DMS53 (cell line): ENCODE data around the gene RNU4-1.

ENCODE experiments used
- DNase-seq: peaks from one replicate; lab custom pipeline; 2025; lab: John Stamatoyannopoulos, UW

The RNU4-1 gene

DNA sequence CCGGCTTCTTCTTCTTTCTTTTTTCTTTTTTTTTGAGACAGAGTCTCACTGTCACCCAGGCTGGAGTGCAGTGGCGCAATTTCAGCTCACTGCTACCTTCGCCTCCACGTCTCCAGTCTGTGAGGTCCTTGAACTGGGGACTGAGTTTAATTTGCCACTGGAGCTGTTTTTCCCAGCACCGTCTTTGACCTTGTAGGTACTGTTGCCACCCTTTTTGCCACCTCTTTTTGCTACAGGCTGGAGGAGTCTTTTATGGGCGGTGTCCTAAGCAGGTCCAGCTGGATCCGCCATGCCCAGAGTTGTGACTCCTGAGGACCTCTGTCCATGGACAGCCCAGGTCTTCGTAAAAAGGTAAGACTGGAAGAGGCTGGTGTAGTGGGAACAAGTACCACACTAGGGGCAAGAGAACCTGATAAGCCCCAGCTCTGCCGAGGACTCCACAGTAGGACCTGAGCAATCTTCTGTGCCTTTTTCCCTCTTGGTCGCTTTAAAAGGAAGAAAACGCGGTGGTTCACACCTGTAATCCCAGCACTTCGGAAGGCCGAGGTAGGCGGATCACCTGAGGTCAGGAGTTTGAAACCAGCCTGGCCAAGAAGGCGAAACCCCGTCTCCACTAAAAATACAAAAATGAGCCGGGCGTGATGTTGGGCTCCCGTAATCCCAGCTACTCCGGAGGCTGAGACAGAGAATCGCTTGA is 2.3 kb downstream of the RNU4-1 start:
- peak; percentile 87 for DNase-seq

DNA sequence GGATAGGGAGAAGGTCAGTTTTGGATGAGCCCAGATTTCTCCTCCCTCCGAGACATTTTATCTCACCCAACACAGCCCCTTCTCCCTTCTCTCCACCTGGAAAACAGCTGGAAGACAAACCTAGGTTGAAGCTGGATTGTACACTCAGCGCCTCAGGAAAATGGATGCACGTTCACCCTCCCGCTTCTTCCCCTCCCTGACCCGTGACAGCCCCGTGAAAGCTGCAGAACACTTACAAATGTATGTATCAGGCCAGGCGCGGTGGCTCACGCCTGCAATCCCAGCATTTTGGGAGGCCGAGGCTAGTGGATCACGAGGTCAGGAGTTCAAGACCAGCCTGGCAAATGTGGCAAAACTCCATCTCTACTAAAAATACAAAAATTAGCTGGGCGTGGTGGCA is 5.5 kb downstream of the RNU4-1 start:
- DNase-seq = no peak

DNA sequence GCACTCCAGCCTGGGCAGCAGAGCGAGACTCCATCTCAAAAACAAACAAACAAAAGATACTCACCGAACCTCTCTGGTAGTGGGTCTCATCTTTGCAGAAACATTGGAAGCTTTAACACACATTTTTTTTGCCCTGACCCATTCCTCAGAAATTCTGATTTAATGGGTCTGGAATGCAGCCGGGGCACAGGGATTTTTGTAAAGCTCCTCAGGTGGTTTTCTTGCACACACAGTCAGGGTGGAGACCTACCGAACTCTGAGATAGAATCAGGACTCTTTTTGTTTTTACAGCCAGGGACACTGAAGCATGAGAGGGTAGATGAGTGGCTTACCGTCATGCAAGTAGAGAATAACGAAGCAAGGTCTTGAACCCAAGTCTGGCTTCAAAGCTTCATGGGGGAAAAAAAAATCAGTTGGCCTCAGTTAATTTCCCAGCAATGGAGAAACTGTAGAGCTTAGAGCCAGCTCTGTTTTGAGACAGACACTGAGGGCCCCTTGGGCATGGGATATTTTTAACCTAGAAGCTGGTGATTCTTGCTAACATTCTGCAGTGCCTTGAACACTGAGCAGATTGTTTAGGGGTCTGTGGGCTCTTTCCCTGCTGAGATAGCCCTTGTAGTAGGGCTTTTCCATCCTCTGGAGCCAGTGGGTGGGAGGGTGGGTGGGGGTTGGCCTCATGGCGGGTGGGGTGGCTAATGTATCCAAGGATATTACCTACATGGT is 6.1 kb downstream of the RNU4-1 start:
- DNase-seq = no peak

DNA sequence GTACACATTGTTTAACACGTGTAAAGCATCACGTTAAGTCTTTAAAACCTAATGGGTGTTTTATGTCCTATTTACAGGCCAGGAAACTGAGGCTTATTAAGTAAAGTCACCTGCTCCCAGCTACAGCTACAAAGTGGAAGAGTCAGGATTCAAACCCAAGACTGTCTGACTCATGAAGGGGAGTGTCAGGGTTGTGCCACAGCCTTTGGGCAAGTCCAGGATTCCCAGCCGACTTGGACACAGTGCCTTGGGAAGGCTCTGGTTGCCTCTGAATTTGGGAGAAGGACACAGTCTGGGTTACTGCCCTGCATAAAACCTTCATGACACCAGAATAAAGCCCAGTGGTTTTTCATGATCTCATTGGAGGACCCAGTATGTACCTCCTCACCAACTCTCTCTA is 8.7 kb downstream of the RNU4-1 start:
- DNase-seq = no peak

DNA sequence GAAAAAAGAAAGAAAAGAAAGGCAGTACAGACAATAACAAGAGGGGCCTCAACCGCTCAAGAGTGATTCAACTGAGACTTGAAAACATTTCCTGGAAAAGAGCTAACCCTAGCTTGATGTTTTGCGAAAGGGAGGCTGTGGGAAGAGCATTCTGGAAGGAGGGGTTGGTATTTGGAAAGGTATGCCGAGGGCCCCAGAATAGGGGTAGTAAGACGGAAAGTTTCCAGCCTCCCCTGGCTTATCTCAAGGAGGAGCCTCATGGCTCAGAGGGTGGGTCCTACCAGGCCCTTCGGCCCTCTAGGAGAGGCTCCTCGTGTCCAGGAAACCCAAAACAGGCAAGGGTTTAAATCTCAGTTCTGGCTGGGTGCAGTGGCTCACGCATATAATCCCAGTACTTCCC is 9.7 kb downstream of the RNU4-1 start:
- DNase-seq = no peak

DNA sequence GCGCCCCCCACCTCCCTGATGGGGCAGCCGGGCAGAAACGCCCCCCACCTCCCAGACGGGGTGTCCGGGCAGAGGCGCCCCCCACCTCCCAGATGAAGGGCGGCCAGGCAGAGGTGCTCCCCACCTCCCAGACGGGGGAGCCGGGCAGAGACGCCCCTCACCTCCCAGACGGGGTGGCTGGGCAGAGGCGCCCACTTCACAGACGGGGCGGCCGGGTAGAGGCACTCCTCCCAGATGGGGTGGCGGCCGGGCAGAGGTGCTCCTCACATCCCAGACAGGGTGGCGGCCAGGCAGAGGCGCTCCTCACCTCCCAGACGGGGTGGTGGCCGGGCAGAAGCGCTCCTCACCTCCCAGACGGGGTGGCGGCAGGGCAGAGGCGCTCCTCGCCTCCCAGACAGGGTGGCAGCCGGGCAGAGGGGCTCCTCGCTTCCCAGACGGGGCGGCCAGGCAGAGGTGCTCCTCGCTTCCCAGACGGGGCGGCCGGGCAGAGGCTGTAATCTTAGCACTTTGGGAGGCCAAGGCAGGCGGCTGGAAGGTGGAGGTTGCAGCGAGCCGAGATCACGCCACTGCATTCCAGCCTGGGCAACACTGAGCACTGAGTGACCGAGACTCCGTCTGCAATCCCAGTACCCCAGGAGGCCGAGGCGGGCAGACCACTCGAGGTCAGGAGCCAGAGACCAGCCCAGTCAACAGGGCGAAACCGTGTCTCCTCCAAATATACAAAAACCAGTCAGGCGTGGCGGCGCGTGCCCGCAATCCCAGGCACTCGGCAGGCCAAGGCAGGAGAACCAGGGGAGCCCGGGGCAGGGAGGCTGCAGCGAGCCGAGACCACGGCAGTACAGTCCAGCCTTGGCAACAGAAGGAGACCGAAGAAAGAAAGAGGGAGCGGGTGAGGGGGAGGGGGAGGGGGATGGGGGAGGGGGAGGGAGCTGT is 14.6 kb downstream of the RNU4-1 start:
- DNase-seq = peak; percentile 43

DNA sequence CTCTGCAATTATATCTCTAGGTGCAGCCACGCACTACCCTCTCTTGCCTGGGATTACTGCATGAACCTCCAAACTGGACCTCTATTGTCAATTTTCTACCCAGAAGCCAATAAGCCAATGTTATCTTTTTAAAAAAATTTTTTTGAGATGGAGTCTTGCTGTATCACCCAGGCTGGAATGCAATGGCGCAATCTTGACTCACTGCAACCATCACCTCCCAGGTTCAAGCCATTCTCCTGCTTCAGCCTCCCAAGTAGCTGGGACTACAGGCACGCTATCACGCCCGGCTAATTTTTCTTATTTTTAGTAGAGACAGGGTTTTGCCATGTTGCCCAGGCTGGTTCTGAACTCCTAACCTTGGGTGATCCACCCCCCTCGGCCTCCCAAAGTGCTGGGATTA is 16.3 kb downstream of the RNU4-1 start:
- no peak for DNase-seq

DNA sequence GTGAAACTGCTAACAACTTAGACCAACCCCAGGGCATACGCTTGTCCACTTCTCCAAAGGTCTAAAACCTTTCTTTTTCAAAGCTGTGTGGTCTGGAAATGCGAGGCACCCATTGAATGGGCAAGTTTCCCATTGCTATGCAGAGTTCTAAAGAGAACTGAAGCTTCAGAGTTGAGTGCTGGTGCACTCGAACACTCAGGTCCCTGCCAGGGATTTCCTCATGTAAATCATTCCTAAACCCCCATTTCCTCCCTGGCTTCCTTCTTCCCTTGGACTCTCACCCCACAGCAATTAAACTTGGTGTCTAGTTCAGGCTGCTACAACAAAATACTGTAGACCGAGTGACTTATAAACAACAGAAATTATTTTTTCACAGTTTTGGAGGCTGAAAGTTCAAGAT is 25.3 kb downstream of the RNU4-1 start:
- DNase-seq = no peak

DNA sequence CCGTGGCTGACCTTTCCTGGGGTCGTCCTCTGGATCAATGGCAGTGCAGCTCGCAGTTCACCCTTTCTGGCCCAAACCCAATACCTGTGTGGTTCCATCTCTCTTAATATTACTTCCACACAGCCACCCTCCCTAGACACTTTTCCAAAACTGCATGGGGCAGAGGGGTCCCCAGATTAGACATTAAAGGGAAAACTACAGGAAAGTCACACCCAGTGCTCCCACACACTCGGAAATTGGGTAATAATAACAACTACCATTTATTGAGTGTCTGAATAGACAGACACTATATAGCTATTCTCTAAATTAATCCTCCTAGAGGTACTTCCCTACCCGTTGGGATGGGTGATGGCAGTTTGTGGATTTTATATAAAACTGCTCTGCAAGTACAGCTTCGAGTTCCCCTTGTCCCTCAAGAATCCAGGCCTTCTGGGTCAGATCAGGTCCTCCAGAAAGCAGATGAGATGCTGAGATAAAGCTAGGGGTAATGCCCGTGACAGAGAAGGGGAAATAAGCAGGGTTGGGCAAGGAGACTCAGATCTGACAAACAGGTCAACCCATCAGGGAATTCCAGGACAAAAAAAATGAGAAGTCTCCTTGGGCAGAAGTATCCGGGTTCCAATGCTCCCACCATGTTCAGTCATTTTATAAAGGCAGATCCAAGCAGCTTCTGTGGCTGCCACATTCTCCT is 26.7 kb downstream of the RNU4-1 start:
- DNase-seq = no peak

DNA sequence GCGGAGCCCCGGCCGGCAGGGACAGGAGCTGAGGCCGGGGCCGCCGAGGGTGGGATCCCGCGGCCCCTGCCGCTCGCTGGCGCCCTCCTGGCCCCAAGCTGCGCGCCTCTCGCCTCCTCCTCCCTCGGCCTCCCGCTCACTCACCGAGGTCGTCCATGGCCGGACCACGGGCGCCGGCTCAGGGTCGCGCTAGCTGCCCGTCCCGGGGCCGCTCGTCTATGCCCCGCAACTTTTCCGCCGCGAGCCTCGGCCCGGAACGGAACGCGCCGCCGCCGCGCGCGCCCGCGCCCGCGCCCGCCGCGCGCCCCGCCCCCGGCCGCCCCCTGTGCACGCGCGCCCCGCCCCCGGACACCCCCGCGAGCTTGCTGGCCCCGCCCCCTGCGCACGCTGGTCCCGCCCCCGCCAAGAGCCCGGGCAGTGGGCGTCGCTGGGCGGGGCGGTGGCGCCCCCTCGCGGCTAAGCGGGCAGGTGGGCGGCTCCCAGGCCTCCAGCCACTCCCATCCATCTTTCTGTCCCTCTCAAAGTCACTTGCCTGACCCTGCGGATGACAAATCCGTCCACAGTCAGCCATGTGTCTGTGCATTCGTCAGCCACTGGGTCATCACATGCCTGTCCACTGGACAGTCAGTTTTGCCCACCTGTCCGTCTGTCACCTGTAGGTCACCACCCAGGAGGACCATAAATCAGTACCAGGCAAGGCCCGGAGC is 27.4 kb downstream of the RNU4-1 start, which contains the start of gene PXN:
TSS of gene PXN (minus strand) at position 258 of the 707 bp plus-strand sequence. CDS start at position 157, 101 bp downstream.
- DNase-seq = peak; percentile 91

DNA sequence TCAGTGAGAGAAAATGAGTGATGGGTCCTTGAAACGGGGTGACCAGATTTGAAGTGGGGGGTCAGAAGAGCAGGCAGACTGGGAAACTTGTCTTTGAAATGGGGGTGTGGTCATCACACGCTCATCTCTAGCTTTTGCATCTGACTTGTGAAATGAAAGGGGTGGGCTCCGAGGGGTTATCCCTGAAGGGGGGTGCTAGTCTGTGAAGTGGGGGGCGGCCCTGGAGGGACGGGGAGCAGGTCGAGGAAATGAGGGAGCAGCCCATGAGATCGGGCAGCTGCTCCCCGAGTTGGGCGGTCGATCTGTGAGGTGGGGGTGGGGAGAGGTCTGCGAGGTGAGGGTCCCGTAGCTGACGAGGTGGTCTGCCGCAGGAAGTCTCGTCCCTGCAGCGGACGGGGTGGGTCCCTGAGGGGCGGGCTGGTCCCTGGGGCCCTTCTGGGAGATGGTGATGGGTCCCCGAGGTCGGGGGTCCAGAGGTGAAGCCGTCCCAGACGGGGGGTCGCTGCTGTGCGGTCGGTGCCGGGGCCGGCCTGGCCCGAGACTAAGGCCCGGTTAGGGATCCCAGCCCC is 28.0 kb downstream of the RNU4-1 start:
- no peak for DNase-seq

DNA sequence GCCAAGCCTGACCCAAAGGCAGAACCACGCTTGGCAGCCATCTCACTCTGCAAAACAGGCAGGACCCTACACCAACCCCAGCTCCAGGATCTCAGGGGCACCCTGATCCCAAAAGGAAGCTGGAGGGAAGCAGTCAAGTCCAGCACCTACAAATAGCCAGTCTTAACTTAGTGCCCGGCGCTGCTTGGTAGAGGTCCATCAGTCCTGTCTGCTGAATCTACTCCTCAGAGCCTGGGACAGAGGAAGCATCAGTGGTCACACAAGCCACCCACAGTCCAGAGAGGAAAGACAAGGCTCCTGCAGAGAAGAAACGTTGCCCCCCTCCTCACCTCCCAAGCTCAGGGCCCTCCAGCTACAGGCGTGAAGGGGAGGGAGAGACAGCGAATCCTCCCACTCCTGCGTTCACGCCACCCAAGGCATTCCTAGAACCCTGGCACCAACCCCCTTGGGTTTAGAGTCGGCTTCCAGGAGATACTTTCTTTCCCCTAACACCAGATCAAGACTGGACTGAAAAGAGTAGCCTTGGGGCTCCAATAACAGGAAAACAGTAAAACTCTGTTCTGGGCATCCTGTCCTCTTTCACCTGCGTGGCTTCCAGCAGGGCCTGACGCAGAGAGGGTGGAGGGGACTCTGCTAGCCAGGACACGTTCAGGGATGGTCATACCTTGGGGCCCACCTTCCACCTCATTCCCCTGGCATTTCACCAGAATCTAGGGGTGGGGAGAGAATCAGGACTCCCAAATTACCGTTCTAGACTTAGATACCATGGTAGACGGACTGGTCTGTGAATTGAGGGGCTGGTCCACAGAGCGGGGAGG is 28.7 kb downstream of the RNU4-1 start:
- DNase-seq = no peak

DNA sequence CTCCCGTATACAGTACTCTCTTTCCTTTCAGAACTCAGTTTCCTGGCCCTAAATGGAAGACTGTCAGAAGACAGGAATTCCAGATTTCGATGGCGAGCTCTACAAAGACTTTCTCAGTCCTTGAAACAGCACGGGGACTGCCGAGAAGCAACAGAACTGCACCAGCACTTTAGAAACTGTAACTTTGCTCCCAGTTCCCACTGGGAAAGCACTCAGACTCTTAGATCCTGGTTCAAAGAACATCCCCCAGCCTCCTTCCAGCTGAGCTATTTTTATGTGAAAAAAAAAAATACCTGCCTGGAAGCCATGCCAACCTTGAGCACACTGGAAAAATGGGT is 29.3 kb downstream of the RNU4-1 start:
- DNase-seq = no peak

DNA sequence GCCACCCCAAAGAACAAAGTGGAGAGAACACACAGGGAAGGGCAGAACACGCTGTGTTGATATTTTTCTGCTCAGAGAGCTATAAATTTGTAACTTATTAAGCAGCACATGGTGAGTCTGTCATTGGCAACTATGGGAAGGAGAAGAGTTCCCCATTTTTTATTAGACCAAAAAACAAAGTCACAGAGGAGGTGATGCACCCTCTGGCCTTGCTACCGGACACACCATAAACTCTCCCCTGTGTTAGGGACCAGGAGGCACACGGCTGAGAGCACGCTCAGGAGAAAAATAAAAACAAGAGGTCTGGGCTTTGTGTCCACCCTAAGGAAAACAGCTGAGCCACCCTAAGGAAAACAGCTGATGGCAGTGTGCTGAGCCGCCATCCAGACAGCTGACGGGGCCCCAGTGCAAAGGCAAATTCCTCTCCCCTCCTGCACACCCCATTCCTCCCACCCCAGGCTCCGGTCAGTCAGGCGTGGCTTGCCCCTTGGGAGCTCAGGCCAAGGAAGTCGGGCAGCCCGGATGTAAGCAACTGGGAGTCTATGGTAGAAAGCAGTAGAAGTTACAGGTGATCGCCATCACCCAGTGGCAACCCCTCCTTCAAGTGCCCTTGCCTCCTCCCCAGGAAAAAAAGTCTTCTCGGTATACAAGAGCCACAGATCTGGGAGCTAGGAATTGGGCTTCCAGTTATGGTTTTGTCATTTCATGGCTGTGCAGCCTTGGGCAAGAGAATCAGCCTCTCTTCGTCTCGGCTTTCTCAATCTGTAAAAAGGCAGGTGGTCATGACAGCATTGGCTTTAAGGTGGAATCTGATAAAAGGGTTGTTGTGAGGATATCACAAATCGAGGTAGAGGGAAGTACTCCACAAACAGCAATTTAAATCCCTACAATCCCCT is 29.9 kb downstream of the RNU4-1 start:
- DNase-seq = no peak

DNA sequence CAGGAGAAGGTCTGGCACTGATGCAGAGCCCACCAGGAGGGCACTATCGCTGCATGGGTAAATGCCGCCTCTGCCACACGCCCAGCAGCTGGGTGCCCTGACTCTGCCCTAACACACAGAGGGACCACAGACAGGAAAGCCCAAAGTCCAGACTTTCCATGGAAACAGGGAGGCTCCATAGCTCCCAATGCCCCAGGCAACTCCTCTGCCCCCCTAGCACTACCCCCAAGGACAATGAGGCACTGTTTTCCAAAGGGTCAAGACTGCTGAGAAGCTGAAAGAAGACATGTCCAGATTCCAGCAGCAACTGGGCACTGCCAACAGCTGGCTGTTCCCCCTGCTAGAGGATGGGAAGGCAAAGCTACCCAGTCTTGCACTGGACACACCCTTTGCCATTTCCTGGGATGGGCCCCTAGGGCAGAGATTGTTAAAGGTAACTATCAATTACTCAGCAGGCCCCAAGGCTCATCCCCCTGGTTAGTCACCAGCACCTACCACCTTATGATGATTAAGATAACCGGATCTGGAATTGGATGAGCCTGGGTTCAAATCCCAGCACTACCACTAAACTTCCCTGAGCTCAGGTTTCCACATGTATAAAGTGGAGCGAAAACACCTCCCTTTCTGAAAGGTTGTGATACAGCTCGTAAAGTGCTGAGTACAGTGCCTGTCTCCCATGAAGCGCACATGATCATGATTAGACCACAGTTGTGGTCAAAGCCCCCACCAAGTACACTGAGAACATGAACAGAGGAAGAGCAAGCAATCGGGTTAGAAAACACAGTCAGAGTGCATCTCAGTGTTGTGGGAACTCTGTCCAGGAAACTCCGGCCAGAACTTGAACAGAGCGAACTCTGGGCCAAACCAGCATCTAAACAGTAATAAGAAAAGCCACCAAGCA is 30.8 kb downstream of the RNU4-1 start:
- DNase-seq = no peak

DNA sequence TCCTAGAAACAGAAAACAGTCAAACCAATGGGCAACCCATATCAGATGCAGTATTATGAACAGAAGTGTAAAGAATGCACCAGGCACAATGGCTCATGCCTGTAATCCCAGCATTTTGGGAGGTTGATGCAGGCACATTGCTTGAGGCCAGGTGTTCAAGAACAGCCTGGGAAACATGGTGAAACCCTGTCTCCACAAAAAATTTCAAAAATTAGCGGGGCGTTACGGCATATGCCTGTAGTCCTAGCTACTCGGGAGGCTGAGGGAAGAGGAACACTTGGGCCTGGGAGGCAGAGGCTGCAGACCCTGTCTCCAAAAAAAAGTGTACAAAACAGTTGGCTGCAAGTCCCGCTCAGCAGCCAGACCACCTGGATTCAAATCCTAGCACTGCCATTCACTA is 32.4 kb downstream of the RNU4-1 start:
- no peak for DNase-seq

DNA sequence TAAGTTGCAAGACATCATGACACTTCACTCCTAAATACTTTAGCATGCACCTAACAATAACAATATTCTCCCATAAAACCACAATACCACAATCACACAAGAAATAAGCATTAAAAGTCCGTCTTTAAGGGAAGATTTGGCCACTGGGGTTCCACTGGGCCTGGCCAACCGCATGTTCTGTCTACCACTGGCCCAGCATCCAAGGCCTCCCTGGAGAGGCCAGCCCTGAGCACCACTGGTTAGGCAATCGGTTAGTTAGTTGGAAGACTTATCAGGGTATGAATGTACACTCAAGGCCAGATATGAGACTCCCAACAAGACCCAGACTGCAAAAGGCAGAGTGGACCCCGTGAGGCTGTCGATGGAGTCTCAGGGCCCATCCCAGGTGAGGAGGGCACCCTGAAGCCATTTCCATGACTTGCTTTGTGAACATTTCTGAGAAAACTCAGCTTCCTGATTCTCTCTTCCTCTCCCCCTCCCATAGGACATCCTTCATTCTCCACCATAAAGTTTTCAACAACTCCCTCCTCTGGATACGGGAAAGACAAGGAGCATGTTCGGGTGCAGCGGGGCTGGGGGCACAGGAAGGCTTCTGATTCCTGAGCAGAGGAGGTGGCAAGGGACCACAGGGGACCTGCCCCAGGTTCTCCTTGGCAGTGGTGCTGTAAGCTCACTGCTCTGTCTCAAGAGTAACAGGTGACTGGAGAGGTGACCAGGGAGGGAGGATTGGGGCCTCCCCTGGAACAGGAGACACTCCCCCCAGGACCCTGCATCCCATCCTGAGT is 33.4 kb downstream of the RNU4-1 start:
- DNase-seq = no peak
